HepG2 (cell line): ENCODE results near the gene CDH12. TPM values are rescaled to one million over a fixed set of nuclear protein-coding genes. Genes with fewer than 3 reads are reported as not detected.

Experiments
- ATAC-seq: fragments of 200-7000 bp; cut with Tn5 transposase; 3 replicates; pipeline ENCODE4 v1.9.1; 2020; ENCODE audit warnings: mild to moderate bottlenecking, moderate library complexity
- BruUV-seq: library from RNA; stranded (reverse); fragments of 400-500 nt; replicated peaks from 2 replicates; lab custom pipeline; 2021; lab: Mats Ljungman, UMichigan
- CTCF ChIA-PET: fragments of 300-600 bp; formaldehyde crosslinking; extraction: SDS; loops from one replicate; lab custom pipeline; 2021; ENCODE audit warnings: low total read pairs, inconsistent platforms, low intra/inter-chr PET ratio; lab: Yijun Ruan, JAX
- POLR2A ChIA-PET: fragments of 350-600 bp; sonication (Branson Sonifier 250); formaldehyde crosslinking; loops from one replicate; lab custom pipeline; 2020; ENCODE audit warnings: antibody characterized with exemption, inconsistent platforms; lab: Yijun Ruan, JAX
- DNase-seq: peaks from one replicate; pipeline ENCODE4 v3.0.0-alpha.2; 2015; ENCODE audit warnings: low spot score
- FAIRE-seq: peaks from 3 replicates; lab custom pipeline; 2011; peaks lifted over from hg19 to GRCh38; lab: Jason Lieb, UNC
- H2AFZ ChIP-seq: one replicate; pipeline ENCODE4 v1.6.1; 2011; ENCODE audit warnings: low read length, inconsistent platforms
- H3K27ac ChIP-seq: fragments of 300-600 bp; 3 replicates; pipeline ENCODE4 v1.8.0; 2011; ENCODE audit warnings: mixed run types, mild to moderate bottlenecking, mixed read lengths, low read length, inconsistent platforms; ENCODE audit not compliant: insufficient read depth; ENCODE audit errors: extremely low read length
- H3K27me3 ChIP-seq, 2 experiments: fragments of 200-600 bp in 1 of 2; 2 replicates in 1 of 2; 3 replicates in 1 of 2; pipeline versions ENCODE4 v1.6.0 to v1.8.0; 2011; ENCODE audit warnings: low read length in 2 of 2, mild to moderate bottlenecking in 2 of 2, moderate library complexity in 2 of 2, inconsistent platforms in 1 of 2; ENCODE audit not compliant: insufficient read depth in 2 of 2, control insufficient read depth in 1 of 2
- H3K36me3 ChIP-seq, 2 experiments: fragments of 200-600 bp in 1 of 2; replicated peaks in 1 of 2; 2 replicates in 1 of 2; 3 replicates in 1 of 2; pipeline versions ENCODE4 v1.5.1 to v1.8.0; 2011; ENCODE audit warnings: low read length in 2 of 2, inconsistent platforms in 1 of 2; ENCODE audit not compliant: insufficient read depth in 2 of 2, control insufficient read depth in 1 of 2
- H3K4me1 ChIP-seq: 2 replicates; pipeline ENCODE4 v1.5.1; 2012; ENCODE audit warnings: low read length, inconsistent platforms; ENCODE audit not compliant: insufficient read depth
- H3K4me2 ChIP-seq: 2 replicates; pipeline ENCODE4 v1.6.0; 2011; ENCODE audit warnings: low read depth, low read length, inconsistent platforms
- H3K4me3 ChIP-seq, 3 experiments: fragments of 200-600 bp in 1 of 3; sonication (generic), shearing (Covaris generic) in 1 of 3; replicated peaks in 1 of 3; 2 replicates each; pipeline ENCODE4 v1.5.1; 2011 to 2016; ENCODE audit warnings: low read length in 3 of 3, inconsistent platforms in 2 of 3, low read depth in 2 of 3, mild to moderate bottlenecking in 2 of 3, control low read depth in 1 of 3, mixed read lengths in 1 of 3; ENCODE audit not compliant: insufficient read depth in 1 of 3
- H3K79me2 ChIP-seq: one replicate; pipeline ENCODE4 v1.6.1; 2011; ENCODE audit warnings: low read length, inconsistent platforms; ENCODE audit not compliant: insufficient read depth
- H3K9ac ChIP-seq: 2 replicates; pipeline ENCODE4 v1.6.0; 2011; ENCODE audit warnings: mild to moderate bottlenecking, low read depth, low read length, inconsistent platforms; ENCODE audit not compliant: insufficient read depth
- H3K9me3 ChIP-seq: 2 replicates; pipeline ENCODE4 v1.5.1; 2012; ENCODE audit warnings: mild to moderate bottlenecking, low read length
- H4K20me1 ChIP-seq: 2 replicates; pipeline ENCODE4 v1.6.0; 2011; ENCODE audit warnings: inconsistent platforms, mild to moderate bottlenecking, low read length, moderate library complexity; ENCODE audit not compliant: insufficient read depth
- BCL3 ChIP-seq: sonication (generic); formaldehyde crosslinking; IDR thresholded peaks from 2 replicates; pipeline ENCODE4 v1.5.1; 2020; ENCODE audit warnings: mild to moderate bottlenecking, missing genetic modification reagents, moderate library complexity
- FOXM1 ChIP-seq: sonication (generic); formaldehyde crosslinking; IDR thresholded peaks from 2 replicates; pipeline ENCODE4 v1.5.0; 2020; ENCODE audit warnings: missing genetic modification reagents
- HNF1B ChIP-seq: sonication (generic); formaldehyde crosslinking; IDR thresholded peaks from 2 replicates; pipeline ENCODE4 v1.5.1; 2020; ENCODE audit warnings: mild to moderate bottlenecking, moderate library complexity, missing genetic modification reagents
- IRX3 ChIP-seq: sonication (generic); formaldehyde crosslinking; IDR thresholded peaks from 2 replicates; pipeline ENCODE4 v1.8.1; 2023; ENCODE audit warnings: mild to moderate bottlenecking, low read depth, missing genetic modification reagents, borderline replicate concordance
- MEIS2 ChIP-seq: sonication (generic); formaldehyde crosslinking; IDR thresholded peaks from 2 replicates; pipeline ENCODE4 v1.9.0; 2021; ENCODE audit warnings: mild to moderate bottlenecking, missing genetic modification reagents
- RFXANK ChIP-seq: IDR thresholded peaks from 2 replicates; pipeline ENCODE4 v1.6.1; 2016
- SNAPC5 ChIP-seq: sonication (generic); formaldehyde crosslinking; IDR thresholded peaks from 2 replicates; pipeline ENCODE4 v1.8.1; 2023; ENCODE audit warnings: mild to moderate bottlenecking, missing genetic modification reagents, borderline replicate concordance
- XRCC5 ChIP-seq: fragments of 200-400 bp; formaldehyde crosslinking; optimal IDR thresholded peaks from 2 replicates; pipeline ENCODE3; 2017; ENCODE audit warnings: mild to moderate bottlenecking, low read length
- ZNF773 ChIP-seq: sonication (generic); formaldehyde crosslinking; IDR thresholded peaks from 2 replicates; pipeline ENCODE4 v1.4.0; 2020; ENCODE audit warnings: missing genetic modification reagents, borderline replicate concordance
- WGBS: methylation state at CpG from one replicate; pipeline ENCODE4 v1.1.6; 2017; ENCODE audit warnings: low lambda C conversion rate; 5-methylcytosine and 5-hydroxymethylcytosine counted together
- in situ Hi-C: cut with HindIII; loops from 2 replicates; pipeline ENCODE4 v1.10.0; 2017; ENCODE audit warnings: low pct_unique_long_range_greater_than_20kb; ENCODE audit not compliant: extremely low pct_ligation_motif_present
- intact Hi-C: fragments of 100-400 bp; cut with micrococcal nuclease; formaldehyde crosslinking; loops from one replicate; pipeline ENCODE4 v1.10.0; 2022; ENCODE audit not compliant: unreplicated experiment
- polyA plus RNA-seq, 8 experiments: library from polyadenylated mRNA; depleted of rRNA in 3 of 8; stranded (reverse) in 7 of 8; unstranded in 1 of 8; fragments of >200 nt; fragmentation: Illumina TruSeq in 4 of 8; extraction: Trizol in 4 of 8; gene quantifications; 2 replicates each; pipeline versions ENCODE4 v1.2.1 to v1.2.3, GENCODE V29; 2011 to 2016; ENCODE audit warnings: low read depth in 4 of 8, missing spikeins in 1 of 8, mixed read lengths in 1 of 8; ENCODE audit not compliant: insufficient read depth in 1 of 8
- total RNA-seq, 5 experiments: library from RNA; depleted of rRNA; stranded (reverse); fragments of >200 nt; fragmentation: Illumina TruSeq; extraction: Trizol; gene quantifications; 2 replicates each; pipeline ENCODE4 v1.2.3, GENCODE V29; 2016; ENCODE audit warnings: low read depth in 1 of 5
- TF ChIP-seq, protein P1 (sequence below): sonication (generic); formaldehyde crosslinking; IDR thresholded peaks from 2 replicates; pipeline ENCODE4 v1.4.0; 2020; ENCODE audit warnings: missing genetic modification reagents, borderline replicate concordance
- TF ChIP-seq, protein P2 (sequence below): sonication (generic); formaldehyde crosslinking; IDR thresholded peaks from 2 replicates; pipeline ENCODE4 v1.4.0; 2020; ENCODE audit warnings: missing genetic modification reagents

The CDH12 gene
- total and polyA plus RNA-seq, 2 of the 13 experiments (the other 11 are each of a cell fraction or from before 2014, with no cell fraction given), result not detected

DNA sequence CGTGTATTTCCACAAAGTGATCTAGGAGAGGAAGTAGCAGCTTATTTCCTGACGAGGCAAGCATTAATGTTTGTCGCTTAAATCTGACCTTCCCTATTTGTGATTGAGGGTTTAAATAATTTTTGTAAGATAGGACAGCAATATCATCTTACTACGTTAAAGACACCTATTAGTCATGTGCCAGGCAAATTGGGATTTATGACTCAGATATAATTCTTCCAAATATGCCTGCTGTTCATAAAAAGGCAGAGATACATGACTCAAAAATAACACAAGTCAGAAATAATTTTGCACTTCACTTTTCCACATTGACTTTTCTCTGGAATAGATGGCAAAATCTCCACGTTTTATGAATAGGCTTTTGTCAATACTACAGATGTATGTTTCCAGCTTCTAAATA lies 43.0 kb upstream of the CDH12 start (continued):
- no peak for TF ChIP-seq BCL3
- TF ChIP-seq FOXM1 (CRISPR knock-in tag), result no peak

DNA sequence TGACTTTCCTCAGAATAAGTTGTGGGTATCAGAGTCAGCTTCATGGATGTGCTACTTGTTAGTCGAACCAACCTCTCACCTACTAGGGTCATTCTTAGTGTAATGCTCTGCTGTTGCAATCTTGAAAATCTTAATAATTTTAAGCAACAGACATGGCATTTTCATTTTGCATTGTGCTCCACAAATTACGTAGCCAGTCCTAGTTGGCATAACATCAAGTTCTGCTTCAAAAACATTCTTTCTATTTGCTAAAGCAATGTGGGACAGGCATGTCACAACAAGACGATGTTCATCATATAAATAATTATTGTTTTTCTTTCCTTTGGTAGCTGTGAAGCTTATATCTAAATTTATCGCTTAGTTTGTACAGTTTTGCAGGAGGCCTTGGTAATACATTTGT lies 39.3 kb upstream of the CDH12 start:
- in situ Hi-C loops, result no loop called here
- peaks cover 4% of the 10 kb centered on the region; the same call in 1 of the 2 replicates for H3K9me3 ChIP-seq
- H2AFZ ChIP-seq, result no peak overlapping the region
- no peaks in the 10 kb centered on the region for H3K36me3 ChIP-seq
- no peak overlapping the region for H3K27ac ChIP-seq
- ATAC-seq, result no peak
- H3K79me2 ChIP-seq, result no peaks in the 10 kb centered on the region
- no peaks in the 10 kb centered on the region for H4K20me1 ChIP-seq
- DNase-seq, result no peak
- no peak for FAIRE-seq
- no peak overlapping the region for H3K9ac ChIP-seq
- no peaks in the 10 kb centered on the region for H3K27me3 ChIP-seq
- 30% methylated on average over 4 of the region's 4 CpGs for WGBS
- H3K4me1 ChIP-seq, result no peaks in the 10 kb centered on the region
- H3K4me3 ChIP-seq, result no peak overlapping the region
- POLR2A ChIA-PET, result no interaction called here
- CTCF ChIA-PET, result no interaction called here
- intact Hi-C loops, result no loop called here
- no peak overlapping the region for H3K4me2 ChIP-seq
- no TSS peak for BruUV-seq
- no peak for TF ChIP-seq ZNF773 (CRISPR knock-in tag)
- no peak for TF ChIP-seq IRX3 (CRISPR knock-in tag)
- TF ChIP-seq, protein P1, sequence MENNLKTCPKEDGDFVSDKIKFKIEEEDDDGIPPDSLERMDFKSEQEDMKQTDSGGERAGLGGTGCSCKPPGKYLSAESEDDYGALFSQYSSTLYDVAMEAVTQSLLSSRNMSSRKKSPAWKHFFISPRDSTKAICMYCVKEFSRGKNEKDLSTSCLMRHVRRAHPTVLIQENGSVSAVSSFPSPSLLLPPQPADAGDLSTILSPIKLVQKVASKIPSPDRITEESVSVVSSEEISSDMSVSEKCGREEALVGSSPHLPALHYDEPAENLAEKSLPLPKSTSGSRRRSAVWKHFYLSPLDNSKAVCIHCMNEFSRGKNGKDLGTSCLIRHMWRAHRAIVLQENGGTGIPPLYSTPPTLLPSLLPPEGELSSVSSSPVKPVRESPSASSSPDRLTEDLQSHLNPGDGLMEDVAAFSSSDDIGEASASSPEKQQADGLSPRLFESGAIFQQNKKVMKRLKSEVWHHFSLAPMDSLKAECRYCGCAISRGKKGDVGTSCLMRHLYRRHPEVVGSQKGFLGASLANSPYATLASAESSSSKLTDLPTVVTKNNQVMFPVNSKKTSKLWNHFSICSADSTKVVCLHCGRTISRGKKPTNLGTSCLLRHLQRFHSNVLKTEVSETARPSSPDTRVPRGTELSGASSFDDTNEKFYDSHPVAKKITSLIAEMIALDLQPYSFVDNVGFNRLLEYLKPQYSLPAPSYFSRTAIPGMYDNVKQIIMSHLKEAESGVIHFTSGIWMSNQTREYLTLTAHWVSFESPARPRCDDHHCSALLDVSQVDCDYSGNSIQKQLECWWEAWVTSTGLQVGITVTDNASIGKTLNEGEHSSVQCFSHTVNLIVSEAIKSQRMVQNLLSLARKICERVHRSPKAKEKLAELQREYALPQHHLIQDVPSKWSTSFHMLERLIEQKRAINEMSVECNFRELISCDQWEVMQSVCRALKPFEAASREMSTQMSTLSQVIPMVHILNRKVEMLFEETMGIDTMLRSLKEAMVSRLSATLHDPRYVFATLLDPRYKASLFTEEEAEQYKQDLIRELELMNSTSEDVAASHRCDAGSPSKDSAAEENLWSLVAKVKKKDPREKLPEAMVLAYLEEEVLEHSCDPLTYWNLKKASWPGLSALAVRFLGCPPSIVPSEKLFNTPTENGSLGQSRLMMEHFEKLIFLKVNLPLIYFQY, result no peak
- no peak for TF ChIP-seq RFXANK (CRISPR knock-in tag)
- no peak for TF ChIP-seq XRCC5
- no peak for TF ChIP-seq HNF1B (CRISPR knock-in tag)
- no peak for TF ChIP-seq MEIS2 (CRISPR knock-in tag)
- TF ChIP-seq, protein P2, sequence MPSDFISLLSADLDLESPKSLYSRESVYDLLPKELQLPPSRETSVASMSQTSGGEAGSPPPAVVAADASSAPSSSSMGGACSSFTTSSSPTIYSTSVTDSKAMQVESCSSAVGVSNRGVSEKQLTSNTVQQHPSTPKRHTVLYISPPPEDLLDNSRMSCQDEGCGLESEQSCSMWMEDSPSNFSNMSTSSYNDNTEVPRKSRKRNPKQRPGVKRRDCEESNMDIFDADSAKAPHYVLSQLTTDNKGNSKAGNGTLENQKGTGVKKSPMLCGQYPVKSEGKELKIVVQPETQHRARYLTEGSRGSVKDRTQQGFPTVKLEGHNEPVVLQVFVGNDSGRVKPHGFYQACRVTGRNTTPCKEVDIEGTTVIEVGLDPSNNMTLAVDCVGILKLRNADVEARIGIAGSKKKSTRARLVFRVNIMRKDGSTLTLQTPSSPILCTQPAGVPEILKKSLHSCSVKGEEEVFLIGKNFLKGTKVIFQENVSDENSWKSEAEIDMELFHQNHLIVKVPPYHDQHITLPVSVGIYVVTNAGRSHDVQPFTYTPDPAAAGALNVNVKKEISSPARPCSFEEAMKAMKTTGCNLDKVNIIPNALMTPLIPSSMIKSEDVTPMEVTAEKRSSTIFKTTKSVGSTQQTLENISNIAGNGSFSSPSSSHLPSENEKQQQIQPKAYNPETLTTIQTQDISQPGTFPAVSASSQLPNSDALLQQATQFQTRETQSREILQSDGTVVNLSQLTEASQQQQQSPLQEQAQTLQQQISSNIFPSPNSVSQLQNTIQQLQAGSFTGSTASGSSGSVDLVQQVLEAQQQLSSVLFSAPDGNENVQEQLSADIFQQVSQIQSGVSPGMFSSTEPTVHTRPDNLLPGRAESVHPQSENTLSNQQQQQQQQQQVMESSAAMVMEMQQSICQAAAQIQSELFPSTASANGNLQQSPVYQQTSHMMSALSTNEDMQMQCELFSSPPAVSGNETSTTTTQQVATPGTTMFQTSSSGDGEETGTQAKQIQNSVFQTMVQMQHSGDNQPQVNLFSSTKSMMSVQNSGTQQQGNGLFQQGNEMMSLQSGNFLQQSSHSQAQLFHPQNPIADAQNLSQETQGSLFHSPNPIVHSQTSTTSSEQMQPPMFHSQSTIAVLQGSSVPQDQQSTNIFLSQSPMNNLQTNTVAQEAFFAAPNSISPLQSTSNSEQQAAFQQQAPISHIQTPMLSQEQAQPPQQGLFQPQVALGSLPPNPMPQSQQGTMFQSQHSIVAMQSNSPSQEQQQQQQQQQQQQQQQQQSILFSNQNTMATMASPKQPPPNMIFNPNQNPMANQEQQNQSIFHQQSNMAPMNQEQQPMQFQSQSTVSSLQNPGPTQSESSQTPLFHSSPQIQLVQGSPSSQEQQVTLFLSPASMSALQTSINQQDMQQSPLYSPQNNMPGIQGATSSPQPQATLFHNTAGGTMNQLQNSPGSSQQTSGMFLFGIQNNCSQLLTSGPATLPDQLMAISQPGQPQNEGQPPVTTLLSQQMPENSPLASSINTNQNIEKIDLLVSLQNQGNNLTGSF, result no peak
- TF ChIP-seq SNAPC5, result no peak
